Measurements from ENCODE around the gene DCPS. TPM values are rescaled to one million over a fixed set of nuclear protein-coding genes. Genes with fewer than 3 reads are reported as not detected.

The DCPS gene
- total RNA-seq, 1 donor from 2014 or later = 11.2 TPM

- TF ChIP-seq CTCF (IDR thresholded peaks at IDR 0.05) = no peak
- peak overlapping the region; percentile 85 for H3K4me3 Mint-ChIP-seq (ENCODE audit: unreplicated experiment)
Measured at GRCh38 chr11:126357055-126357962, 53.4 kb downstream of the DCPS start.

GRCh38 chr11:126357969-126358762, 54.3 kb downstream of the DCPS start:
- H3K9me3 Mint-ChIP-seq (ENCODE audit: unreplicated experiment) = no peaks in the 10 kb centered on the region
- no peaks in the 10 kb centered on the region for H3K27me3 Mint-ChIP-seq (ENCODE audit: unreplicated experiment)
- TF ChIP-seq CTCF (IDR thresholded peaks at IDR 0.05) = no peak
- peaks cover 76% of the 10 kb centered on the region for H3K4me1 Mint-ChIP-seq (ENCODE audit: unreplicated experiment)
- H3K4me3 Mint-ChIP-seq (ENCODE audit: unreplicated experiment) = peak overlapping the region; percentile 85
- peaks cover 3% of the 10 kb centered on the region for H3K36me3 Mint-ChIP-seq (ENCODE audit: unreplicated experiment)
- H3K27ac Mint-ChIP-seq (ENCODE audit: unreplicated experiment) = peak overlapping the region; percentile 86
- DNase-seq (ENCODE audit: extremely low spot score, unreplicated experiment) = no peak

More at GRCh38 chr11:126357055-126357962, 53.4 kb downstream of the DCPS start:
- Mint-ChIP-seq H3K9me3 (ENCODE audit: unreplicated experiment) (no peaks in the 10 kb centered on the region), H3K36me3 (ENCODE audit: unreplicated experiment) (no peaks in the 10 kb centered on the region), H3K27ac (ENCODE audit: unreplicated experiment) (peak overlapping the region; percentile 86), H3K4me1 (ENCODE audit: unreplicated experiment) (peaks cover 77% of the 10 kb centered on the region), H3K27me3 (ENCODE audit: unreplicated experiment) (no peaks in the 10 kb centered on the region)
- no peak for DNase-seq (ENCODE audit: extremely low spot score, unreplicated experiment)

GRCh38 chr11:126358763-126359160, 54.9 kb downstream of the DCPS start:
- Mint-ChIP-seq H3K4me1 (ENCODE audit: unreplicated experiment) (peaks cover 76% of the 10 kb centered on the region), H3K4me3 (ENCODE audit: unreplicated experiment) (peak overlapping the region; percentile 38), H3K27ac (ENCODE audit: unreplicated experiment) (peak overlapping the region; percentile 86), H3K9me3 (ENCODE audit: unreplicated experiment) (no peaks in the 10 kb centered on the region), H3K36me3 (ENCODE audit: unreplicated experiment) (peaks cover 3% of the 10 kb centered on the region), H3K27me3 (ENCODE audit: unreplicated experiment) (no peaks in the 10 kb centered on the region)
- TF ChIP-seq CTCF (IDR thresholded peaks at IDR 0.05) = no peak
- no peak for DNase-seq (ENCODE audit: extremely low spot score, unreplicated experiment)

- DNase-seq (ENCODE audit: extremely low spot score, unreplicated experiment) = peak; percentile 91
- Mint-ChIP-seq H3K9me3 (ENCODE audit: unreplicated experiment) (no peaks in the 10 kb centered on the region), H3K4me3 (ENCODE audit: unreplicated experiment) (peak overlapping the region; percentile 55), H3K36me3 (ENCODE audit: unreplicated experiment) (peaks cover 3% of the 10 kb centered on the region), H3K27ac (ENCODE audit: unreplicated experiment) (peak overlapping the region; percentile 86), H3K4me1 (ENCODE audit: unreplicated experiment) (peaks cover 73% of the 10 kb centered on the region), H3K27me3 (ENCODE audit: unreplicated experiment) (no peaks in the 10 kb centered on the region)
- peak; percentile 42 for TF ChIP-seq CTCF (IDR thresholded peaks at IDR 0.05)
Measured at GRCh38 chr11:126359431-126360048, 55.7 kb downstream of the DCPS start.
